Measurements from ENCODE around the gene ULK3.
A peak's percentile ranks its signal among the peaks of the same experiment; 100 is the strongest.

The ULK3 gene

DNA sequence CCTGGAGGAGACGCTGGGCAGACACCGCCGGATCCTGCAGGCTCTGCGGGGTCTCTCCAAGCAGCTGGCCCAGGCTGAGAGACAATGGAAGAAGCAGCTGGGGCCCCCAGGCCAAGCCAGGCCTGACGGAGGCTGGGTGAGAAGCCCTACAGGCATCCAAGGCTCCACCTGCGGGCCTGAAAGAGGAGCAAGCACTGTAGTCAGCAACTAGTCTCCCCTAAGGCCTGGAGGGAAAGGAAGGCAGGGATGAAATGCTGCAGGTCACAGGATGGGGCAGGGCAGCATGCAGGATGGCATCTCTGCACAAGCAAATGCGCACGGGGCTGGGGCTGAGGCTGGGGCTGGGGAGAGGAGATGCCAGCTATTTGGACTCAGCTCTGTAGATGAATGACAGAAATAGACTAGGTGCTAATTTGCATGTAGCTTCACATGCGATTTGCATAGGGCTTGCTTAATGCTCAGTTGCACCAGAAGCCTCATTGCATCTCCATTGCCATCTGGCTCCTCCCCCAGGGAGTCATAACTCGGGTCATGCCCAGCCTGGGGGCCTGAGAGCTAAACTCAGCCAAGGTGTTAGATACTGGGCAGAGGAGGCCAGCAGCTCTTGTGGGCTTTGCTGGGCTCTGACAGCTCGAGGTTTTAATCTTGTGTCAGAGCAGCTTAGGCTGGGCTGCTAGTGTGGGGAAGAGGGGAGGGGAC is 21.7 kb downstream of the ULK3 start:
- peaks cover 0 to 4% (median 0%) of the 10 kb centered on the region in 11 experiments; a peak in 2 of 22 replicates for H3K27me3 ChIP-seq
- peak overlapping the region in 6 of 11 experiments; percentile 18 to 62 (median 33); a peak in 8 of 22 replicates for H3K9ac ChIP-seq
- peak overlapping the region in 9 of 11 experiments; percentile 2 to 75 (median 45); a peak in 12 of 22 replicates for H3K27ac ChIP-seq
- H3K4me2 ChIP-seq = peak overlapping the region; percentile 63 to 77 (median 69)
- peaks cover 0 to 12% (median 0%) of the 10 kb centered on the region in 11 experiments; a peak in 3 of 22 replicates for H4K20me1 ChIP-seq
- no peaks in the 10 kb centered on the region for H3K36me3 ChIP-seq
- H3K4me1 ChIP-seq = peaks cover 36 to 64% (median 47%) of the 10 kb centered on the region in 10 experiments
- H3K4me3 ChIP-seq = no peak overlapping the region; a peak in 1 of 20 replicates
- H3K9me3 ChIP-seq (replicated peaks in 1 of 11) = no peaks in the 10 kb centered on the region
- peak in 4 of 11 experiments; percentile 17 to 81 (median 62); a peak in 6 of 22 replicates for TF ChIP-seq Cebpa-rat (IDR thresholded peaks at IDR 0.05)

- no peak for TF ChIP-seq Cebpa-rat (IDR thresholded peaks at IDR 0.05)
- no peaks in the 10 kb centered on the region for H3K9me3 ChIP-seq (replicated peaks in 1 of 11)
- H3K4me3 ChIP-seq = no peak overlapping the region
- peaks cover 0 to 12% (median 0%) of the 10 kb centered on the region in 11 experiments; a peak in 3 of 22 replicates for H4K20me1 ChIP-seq
- H3K4me1 ChIP-seq = peaks cover 36 to 73% (median 47%) of the 10 kb centered on the region in 10 experiments
- H3K27ac ChIP-seq = peak overlapping the region in 5 of 11 experiments; percentile 11 to 75 (median 59); a peak in 7 of 22 replicates
- no peaks in the 10 kb centered on the region for H3K36me3 ChIP-seq
- 0 out of 22 replicates have a peak, but pooled peaks cover 0 to 1% (median 0%) of the 10 kb centered on the region in 11 experiments for H3K27me3 ChIP-seq
- H3K9ac ChIP-seq = peak overlapping the region in 2 of 11 experiments; percentile 56 to 62; a peak in 4 of 22 replicates
- H3K4me2 ChIP-seq = peak overlapping the region; percentile 63 to 77 (median 69); a peak in 21 of 22 replicates
These were observed 22.9 kb downstream of the ULK3 start for GRCh38 chr15:74820056-74820455.

DNA sequence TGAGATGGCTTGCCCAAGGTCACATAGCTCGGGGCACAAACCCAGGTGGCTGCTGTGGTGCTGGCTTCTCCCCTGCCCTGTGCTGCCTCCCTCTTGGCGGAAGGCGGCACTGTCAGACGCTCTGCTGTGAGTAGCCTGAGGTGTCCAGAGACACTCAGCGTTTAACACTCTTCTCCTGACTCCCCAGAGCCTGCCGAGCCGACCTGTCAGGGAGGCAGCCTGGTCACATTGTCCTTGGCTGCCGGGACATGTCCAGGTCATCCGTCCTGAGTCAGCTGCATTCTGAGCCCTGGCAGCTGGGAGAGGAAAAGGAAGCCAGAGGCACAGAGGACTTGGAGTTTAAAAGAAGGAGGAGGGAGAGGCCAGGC is 25.6 kb downstream of the ULK3 start:
- H3K27me3 ChIP-seq = no peaks in the 10 kb centered on the region
- H3K9me3 ChIP-seq (replicated peaks in 1 of 11) = no peaks in the 10 kb centered on the region
- H3K9ac ChIP-seq = no peak overlapping the region
- no peak for TF ChIP-seq Cebpa-rat (IDR thresholded peaks at IDR 0.05)
- no peaks in the 10 kb centered on the region for H3K36me3 ChIP-seq
- H3K4me2 ChIP-seq = peak overlapping the region in 3 of 11 experiments; percentile 56 to 81 (median 64); a peak in 2 of 22 replicates
- no peak overlapping the region for H3K27ac ChIP-seq
- H4K20me1 ChIP-seq = peaks cover 0 to 12% (median 0%) of the 10 kb centered on the region in 11 experiments; a peak in 1 of 22 replicates
- no peak overlapping the region for H3K4me3 ChIP-seq
- H3K4me1 ChIP-seq = peaks cover 36 to 64% (median 41%) of the 10 kb centered on the region in 10 experiments

GRCh38 chr15:74816624-74817369 is 26.2 kb downstream of the ULK3 start:
- no peaks in the 10 kb centered on the region for H3K36me3 ChIP-seq
- H3K4me2 ChIP-seq = peak overlapping the region in 1 of 11 experiments; percentile 64; a peak in 1 of 22 replicates
- H4K20me1 ChIP-seq = peaks cover 0 to 12% (median 0%) of the 10 kb centered on the region in 11 experiments; a peak in 1 of 22 replicates
- no peaks in the 10 kb centered on the region for H3K9me3 ChIP-seq (replicated peaks in 1 of 11)
- peaks cover 32 to 60% (median 39%) of the 10 kb centered on the region in 10 experiments for H3K4me1 ChIP-seq
- H3K4me3 ChIP-seq = no peak overlapping the region
- H3K27me3 ChIP-seq = no peaks in the 10 kb centered on the region
- H3K9ac ChIP-seq = no peak overlapping the region
- H3K27ac ChIP-seq = no peak overlapping the region
- no peak for TF ChIP-seq Cebpa-rat (IDR thresholded peaks at IDR 0.05)

- Histone ChIP-seq H4K20me1 (peaks cover 0 to 6% (median 0%) of the 10 kb centered on the region in 11 experiments; a peak in 1 of 22 replicates), H3K27me3 (no peaks in the 10 kb centered on the region), H3K4me2 (peak overlapping the region in 2 of 11 experiments; percentile 24 to 34; a peak in 3 of 22 replicates), H3K27ac (no peak overlapping the region), H3K9ac (peak overlapping the region in 2 of 11 experiments; percentile 36 to 55; a peak in 3 of 22 replicates), H3K4me1 (peaks cover 24 to 52% (median 30%) of the 10 kb centered on the region in 10 experiments), H3K36me3 (no peaks in the 10 kb centered on the region), H3K4me3 (no peak overlapping the region), H3K9me3 (replicated peaks in 1 of 11) (no peaks in the 10 kb centered on the region)
- TF ChIP-seq Cebpa-rat (IDR thresholded peaks at IDR 0.05) = no peak
These were observed 27.0 kb downstream of the ULK3 start for GRCh38 chr15:74815961-74816360.

GRCh38 chr15:74815121-74815934 is 27.6 kb downstream of the ULK3 start:
- H3K27ac ChIP-seq = no peak overlapping the region
- H3K4me3 ChIP-seq = no peak overlapping the region
- H4K20me1 ChIP-seq = 0 out of 22 replicates have a peak, but pooled peaks cover 0 to under 1% (median 0%) of the 10 kb centered on the region in 11 experiments
- TF ChIP-seq Cebpa-rat (IDR thresholded peaks at IDR 0.05) = no peak
- H3K4me1 ChIP-seq = peaks cover 18 to 45% (median 24%) of the 10 kb centered on the region in 10 experiments
- H3K36me3 ChIP-seq = no peaks in the 10 kb centered on the region
- H3K9me3 ChIP-seq (replicated peaks in 1 of 11) = no peaks in the 10 kb centered on the region
- peak overlapping the region in 2 of 11 experiments; percentile 24 to 34; a peak in 5 of 22 replicates for H3K4me2 ChIP-seq
- H3K9ac ChIP-seq = peak overlapping the region in 3 of 11 experiments; percentile 14 to 55 (median 36); a peak in 5 of 22 replicates
- no peaks in the 10 kb centered on the region for H3K27me3 ChIP-seq

DNA sequence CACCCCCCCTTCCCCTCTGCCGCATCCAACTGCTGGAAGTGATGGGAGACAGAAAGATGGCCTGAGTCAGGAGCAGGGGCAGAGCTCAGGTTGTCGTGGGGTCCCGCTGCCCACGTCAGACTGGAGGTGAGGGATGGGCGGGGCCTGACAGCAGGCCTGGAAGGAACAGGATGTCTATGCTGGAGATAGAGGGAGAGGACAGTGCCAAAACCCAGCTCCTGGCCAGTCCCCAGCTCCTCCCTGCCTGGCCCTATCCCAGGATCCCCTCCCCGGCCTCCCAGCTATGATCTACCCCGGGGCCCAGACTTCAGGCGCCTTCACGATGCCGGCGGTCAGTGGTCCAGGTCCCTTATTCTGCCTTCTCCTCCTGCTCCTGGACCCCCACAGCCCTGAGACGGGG is 30.4 kb downstream of the ULK3 start, which contains the start of gene LMAN1L:
LMAN1L (plus strand) TSS at position 303 of the 400 bp plus-strand sequence; CDS start at position 323, 20 bp downstream.
- no peak within 1 kb of the TSS for H3K4me2 ChIP-seq
- peaks cover 0 to 17% (median 3%) of the 10 kb centered on the region in 10 experiments; a peak in 7 of 20 replicates for H3K4me1 ChIP-seq
- peaks cover 0 to 17% (median 0%) of the 10 kb centered on the region in 11 experiments; a peak in 2 of 22 replicates for H4K20me1 ChIP-seq
- no peak for TF ChIP-seq Cebpa-rat (IDR thresholded peaks at IDR 0.05)
- H3K27me3 ChIP-seq = no peaks in the 10 kb centered on the region
- H3K9ac ChIP-seq = no peak within 1 kb of the TSS
- no peaks in the 10 kb centered on the region for H3K36me3 ChIP-seq
- no peaks in the 10 kb centered on the region for H3K9me3 ChIP-seq (replicated peaks in 1 of 11)
- H3K4me3 ChIP-seq = no peak within 1 kb of the TSS
- H3K27ac ChIP-seq = no peak within 1 kb of the TSS

DNA sequence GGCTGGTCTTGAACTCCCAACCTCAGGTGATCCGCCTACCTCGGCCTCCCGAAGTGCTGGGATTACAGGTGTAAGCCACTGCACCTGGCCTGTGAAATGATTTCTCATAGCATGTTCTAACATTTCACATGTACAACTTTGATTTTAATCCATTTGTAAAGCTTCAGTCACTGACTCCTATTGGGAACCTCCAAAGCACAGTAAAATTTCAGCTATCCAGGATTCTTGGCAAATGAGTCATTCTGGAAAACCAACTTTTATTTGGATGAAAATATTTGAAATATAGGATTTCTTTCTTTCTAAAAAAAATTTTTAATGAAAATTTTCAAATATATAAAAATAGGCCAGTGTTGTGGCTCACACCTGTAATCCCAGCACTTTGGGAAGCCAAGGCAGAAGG is 33.0 kb downstream of the ULK3 start:
- Histone ChIP-seq H3K4me1 (0 out of 20 replicates have a peak, but pooled peaks cover 0 to 7% (median 0%) of the 10 kb centered on the region in 10 experiments), H4K20me1 (peaks cover 0 to 35% (median 0%) of the 10 kb centered on the region in 11 experiments; a peak in 5 of 22 replicates), H3K36me3 (peaks cover 0 to 8% (median 4%) of the 10 kb centered on the region in 11 experiments; a peak in 17 of 22 replicates), H3K27ac (no peak overlapping the region), H3K9ac (no peak overlapping the region), H3K9me3 (replicated peaks in 1 of 11) (no peaks in the 10 kb centered on the region), H3K4me3 (no peak overlapping the region), H3K27me3 (no peaks in the 10 kb centered on the region), H3K4me2 (no peak overlapping the region)
- no peak for TF ChIP-seq Cebpa-rat (IDR thresholded peaks at IDR 0.05)

All from BLaER1 treated with 17β-estradiol and CSF1 and Interleukin-3, amounts not matched to agents 10 nM and 100 nM (cell line).